Measurements from ENCODE around the gene U2SURP. TPM values are rescaled to one million over a fixed set of nuclear protein-coding genes. Genes with fewer than 3 reads are reported as not detected.
A peak's percentile ranks its signal among the peaks of the same experiment; 100 is the strongest.
"Not testable (repeated sequence)": the region's sequence is repeated elsewhere in the genome, so short reads cannot be mapped to it uniquely, and the experiment has no call there.

U2SURP gene
- total RNA-seq, 2 experiments from 2014 or later: 173 to 180 TPM

- H3K36me3 Mint-ChIP-seq (ENCODE audit: low read depth): peaks cover 12% of the 10 kb centered on the region
- CTCF ChIA-PET: no interaction called here
- H3K9me3 Mint-ChIP-seq: no peaks in the 10 kb centered on the region
- H3K27me3 Mint-ChIP-seq (ENCODE audit: low read depth): no peaks in the 10 kb centered on the region
- DNase-seq: no peak
- H3K27ac Mint-ChIP-seq: no peak overlapping the region
- no peak overlapping the region for H3K4me3 Mint-ChIP-seq
- H3K4me1 Mint-ChIP-seq (ENCODE audit: low read depth): peaks cover 22% of the 10 kb centered on the region
- intact Hi-C loops (cut with micrococcal nuclease): loop anchor here (5.0 kb wide), 1 partner anchor 342 kb away; the partner anchor contains the start of gene TRPC1
These were observed 63.4 kb downstream of the U2SURP start for GRCh38 chr3:143064777-143065176.

DNA sequence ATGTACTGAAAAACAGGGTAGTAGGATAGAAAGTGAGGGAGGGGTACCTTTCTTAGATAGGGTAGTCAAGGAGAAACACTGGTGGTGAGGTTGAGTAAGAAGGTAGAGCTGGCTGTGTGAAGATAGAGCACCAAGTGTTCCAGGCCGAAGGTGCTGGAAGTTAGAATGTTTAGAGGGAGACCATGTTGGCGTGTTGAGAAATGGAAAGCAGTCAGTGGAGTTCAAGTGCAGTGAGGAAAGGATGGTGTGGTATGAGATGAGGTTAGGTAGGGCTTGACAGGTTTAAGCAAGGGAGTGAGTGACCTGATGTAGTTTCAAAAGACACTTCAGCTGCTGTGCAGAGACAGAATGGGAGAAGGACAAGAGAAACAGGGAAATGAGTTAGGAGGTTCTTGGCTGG, 64.0 kb downstream of the U2SURP start:
- Mint-ChIP-seq H3K27ac (no peak overlapping the region), H3K4me1 (ENCODE audit: low read depth) (peaks cover 16% of the 10 kb centered on the region), H3K36me3 (ENCODE audit: low read depth) (peaks cover 12% of the 10 kb centered on the region), H3K27me3 (ENCODE audit: low read depth) (no peaks in the 10 kb centered on the region), H3K4me3 (no peak overlapping the region), H3K9me3 (no peaks in the 10 kb centered on the region)
- CTCF ChIA-PET: interaction anchor here (0.7 kb wide), 1 partner anchor 701 kb away, joined by 3 read pairs; no protein-coding TSS in a partner anchor
- intact Hi-C loops (cut with micrococcal nuclease): no loop called here
- no peak for DNase-seq

DNA sequence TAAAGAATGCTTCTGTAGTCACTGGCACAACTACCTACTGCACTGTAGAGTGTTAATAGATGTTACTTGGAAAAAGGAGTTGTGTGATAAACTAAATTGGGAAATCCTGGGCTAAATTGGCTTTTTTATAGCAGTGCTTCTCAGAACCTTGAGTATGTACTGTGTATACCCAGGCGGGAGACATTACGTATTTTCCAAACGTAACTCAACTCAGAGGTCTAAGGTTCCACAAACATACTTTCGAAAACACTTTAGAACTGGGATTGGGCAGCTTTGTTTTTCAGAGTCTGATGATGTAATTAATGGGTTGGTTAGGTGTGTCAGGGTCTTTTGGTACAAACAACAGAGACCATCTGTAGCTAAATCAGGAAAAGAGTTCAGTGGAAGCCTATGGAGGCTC, 64.7 kb downstream of the U2SURP start:
- no peak for DNase-seq
- intact Hi-C loops (cut with micrococcal nuclease): no loop called here
- CTCF ChIA-PET: no interaction called here
- Mint-ChIP-seq H3K27ac (no peak overlapping the region), H3K4me3 (no peak overlapping the region), H3K27me3 (ENCODE audit: low read depth) (no peaks in the 10 kb centered on the region), H3K4me1 (ENCODE audit: low read depth) (peaks cover 10% of the 10 kb centered on the region), H3K36me3 (ENCODE audit: low read depth) (peaks cover 10% of the 10 kb centered on the region), H3K9me3 (no peaks in the 10 kb centered on the region)

- H3K27ac Mint-ChIP-seq: no peak overlapping the region
- CTCF ChIA-PET: no interaction called here
- H3K4me1 Mint-ChIP-seq (ENCODE audit: low read depth): peaks cover 1% of the 10 kb centered on the region
- no peak overlapping the region for H3K4me3 Mint-ChIP-seq
- no peaks in the 10 kb centered on the region for H3K9me3 Mint-ChIP-seq
- peaks cover 4% of the 10 kb centered on the region for H3K36me3 Mint-ChIP-seq (ENCODE audit: low read depth)
- DNase-seq: no peak
- H3K27me3 Mint-ChIP-seq (ENCODE audit: low read depth): no peaks in the 10 kb centered on the region
- intact Hi-C loops (cut with micrococcal nuclease): no loop called here
These were observed 65.8 kb downstream of the U2SURP start for GRCh38 chr3:143067201-143067600.

DNA sequence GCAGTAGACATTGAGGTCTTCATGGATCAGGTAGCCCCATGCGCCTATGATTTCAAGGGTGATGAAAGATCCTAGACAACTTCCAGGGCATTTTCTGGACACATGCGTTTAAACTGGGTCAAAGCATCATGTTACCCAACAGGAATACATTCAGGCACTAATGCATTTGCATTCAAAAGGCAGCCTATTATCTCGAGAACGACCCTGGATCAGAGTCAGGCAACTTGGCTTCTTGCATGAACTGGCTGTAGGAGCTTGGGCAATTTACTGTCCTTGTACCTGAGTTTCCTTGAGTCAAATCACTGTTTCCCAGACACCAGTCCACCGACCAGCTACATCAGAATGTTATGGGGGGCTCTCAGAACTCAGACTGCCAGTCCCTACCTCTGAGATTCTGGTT, 66.7 kb downstream of the U2SURP start:
- Mint-ChIP-seq H3K36me3 (ENCODE audit: low read depth) (no peaks in the 10 kb centered on the region), H3K9me3 (no peaks in the 10 kb centered on the region), H3K4me1 (ENCODE audit: low read depth) (no peaks in the 10 kb centered on the region), H3K27ac (no peak overlapping the region), H3K27me3 (ENCODE audit: low read depth) (no peaks in the 10 kb centered on the region), H3K4me3 (no peak overlapping the region)
- DNase-seq: no peak
- intact Hi-C loops (cut with micrococcal nuclease): no loop called here
- CTCF ChIA-PET: no interaction called here

DNA sequence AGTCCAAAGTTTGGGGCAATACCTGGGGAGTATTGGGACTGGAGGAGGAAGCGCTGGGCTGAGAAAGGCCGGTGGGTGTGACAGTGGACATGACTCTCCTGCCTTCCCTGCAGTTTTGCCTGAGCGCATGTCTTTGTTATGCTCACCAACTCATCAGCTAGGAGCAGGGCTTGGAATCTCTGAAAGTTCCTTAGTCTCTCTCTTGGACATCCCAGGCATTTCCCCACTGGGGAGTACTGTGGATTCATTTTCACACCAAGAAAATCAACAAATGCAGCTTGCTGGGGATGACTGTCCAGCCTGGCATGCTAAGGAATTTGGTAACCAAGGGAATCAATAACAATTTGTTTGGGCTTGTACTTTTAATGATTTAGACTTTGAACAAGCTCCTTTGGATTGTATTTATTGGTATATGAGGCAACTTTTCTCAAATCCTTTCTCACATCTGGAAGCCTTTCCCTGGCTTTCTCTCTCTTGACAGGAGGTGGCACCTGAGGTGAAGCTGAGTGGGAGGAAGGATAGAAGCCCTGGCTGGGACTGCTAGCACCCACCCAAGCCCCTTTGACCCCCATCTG, 69.7 kb downstream of the U2SURP start:
- Mint-ChIP-seq H3K27me3 (ENCODE audit: low read depth) (no peaks in the 10 kb centered on the region), H3K9me3 (no peaks in the 10 kb centered on the region), H3K4me3 (no peak overlapping the region), H3K36me3 (ENCODE audit: low read depth) (no peaks in the 10 kb centered on the region), H3K27ac (no peak overlapping the region), H3K4me1 (ENCODE audit: low read depth) (no peaks in the 10 kb centered on the region)
- DNase-seq: no peak
- CTCF ChIA-PET: interaction anchor here (0.7 kb wide), 1 partner anchor 12 kb away, joined by 3 read pairs; no protein-coding TSS in a partner anchor
- intact Hi-C loops (cut with micrococcal nuclease): no loop called here

GRCh38 chr3:143071776-143072175, 70.4 kb downstream of the U2SURP start:
- Mint-ChIP-seq H3K27me3 (ENCODE audit: low read depth) (no peaks in the 10 kb centered on the region), H3K36me3 (ENCODE audit: low read depth) (no peaks in the 10 kb centered on the region), H3K9me3 (no peaks in the 10 kb centered on the region), H3K27ac (no peak overlapping the region), H3K4me3 (no peak overlapping the region), H3K4me1 (ENCODE audit: low read depth) (no peaks in the 10 kb centered on the region)
- CTCF ChIA-PET: no interaction called here
- no peak for DNase-seq
- intact Hi-C loops (cut with micrococcal nuclease): no loop called here

GRCh38 chr3:143072298-143073020, 71.1 kb downstream of the U2SURP start:
- CTCF ChIA-PET; H3K9me3 Mint-ChIP-seq; intact Hi-C loops (cut with micrococcal nuclease); H3K4me3 Mint-ChIP-seq; H3K4me1 Mint-ChIP-seq (ENCODE audit: low read depth); H3K27me3 Mint-ChIP-seq (ENCODE audit: low read depth); DNase-seq; H3K27ac Mint-ChIP-seq; H3K36me3 Mint-ChIP-seq (ENCODE audit: low read depth): not testable (repeated sequence)

DNA sequence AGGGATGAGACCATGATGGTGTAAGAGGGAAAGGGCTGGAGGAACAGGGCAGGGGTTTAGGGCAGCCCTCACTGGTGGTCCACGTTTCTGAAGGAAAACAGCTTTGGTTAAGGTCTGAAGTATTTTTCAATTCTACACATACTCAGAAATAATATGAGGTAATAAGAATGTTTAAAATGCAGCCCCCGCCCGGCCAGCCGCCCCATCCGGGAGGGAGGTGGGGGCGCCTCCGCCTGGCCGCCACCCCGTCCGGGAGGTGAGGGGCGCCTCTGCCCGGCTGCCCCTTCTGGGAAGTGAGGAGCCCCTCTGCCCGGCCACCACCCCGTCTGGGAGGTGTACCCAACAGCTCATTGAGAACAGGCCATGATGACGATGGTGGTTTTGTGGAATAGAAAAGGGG, 72.2 kb downstream of the U2SURP start:
- H3K27me3 Mint-ChIP-seq (ENCODE audit: low read depth); CTCF ChIA-PET; H3K27ac Mint-ChIP-seq; DNase-seq; H3K9me3 Mint-ChIP-seq; H3K36me3 Mint-ChIP-seq (ENCODE audit: low read depth); intact Hi-C loops (cut with micrococcal nuclease); H3K4me1 Mint-ChIP-seq (ENCODE audit: low read depth); H3K4me3 Mint-ChIP-seq: not testable (repeated sequence)

GRCh38 chr3:143073983-143074382, 72.6 kb downstream of the U2SURP start:
- H3K9me3 Mint-ChIP-seq; H3K27ac Mint-ChIP-seq; CTCF ChIA-PET; intact Hi-C loops (cut with micrococcal nuclease); H3K4me1 Mint-ChIP-seq (ENCODE audit: low read depth); H3K27me3 Mint-ChIP-seq (ENCODE audit: low read depth); DNase-seq; H3K36me3 Mint-ChIP-seq (ENCODE audit: low read depth); H3K4me3 Mint-ChIP-seq: not testable (repeated sequence)

DNA sequence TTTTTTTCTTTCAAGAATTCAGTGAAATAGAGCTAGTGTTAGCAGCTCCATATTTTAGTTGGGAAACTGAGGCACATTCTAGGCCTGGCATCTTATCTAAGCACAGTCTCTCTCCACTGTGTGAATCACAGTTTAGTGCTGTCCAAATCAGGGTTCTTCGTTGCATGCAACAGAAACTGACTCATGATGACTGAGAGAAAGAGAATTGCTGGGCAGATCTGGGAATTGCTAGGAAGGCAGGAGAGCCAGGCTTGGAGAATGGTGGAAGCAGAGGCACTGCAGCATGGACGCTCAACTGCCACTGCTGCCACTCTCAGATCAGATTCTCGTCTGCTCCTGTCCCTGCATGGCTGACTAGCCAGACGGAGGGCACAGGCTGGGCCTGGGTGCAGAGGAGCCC, 77.5 kb downstream of the U2SURP start:
- Mint-ChIP-seq H3K36me3 (ENCODE audit: low read depth) (no peaks in the 10 kb centered on the region), H3K4me3 (no peak overlapping the region), H3K27ac (no peak overlapping the region), H3K27me3 (ENCODE audit: low read depth) (no peaks in the 10 kb centered on the region), H3K9me3 (no peaks in the 10 kb centered on the region), H3K4me1 (ENCODE audit: low read depth) (peaks cover 22% of the 10 kb centered on the region)
- CTCF ChIA-PET: no interaction called here
- intact Hi-C loops (cut with micrococcal nuclease): no loop called here
- no peak for DNase-seq

GRCh38 chr3:143080196-143080595, 78.8 kb downstream of the U2SURP start:
- CTCF ChIA-PET: no interaction called here
- Mint-ChIP-seq H3K4me3 (no peak overlapping the region), H3K4me1 (ENCODE audit: low read depth) (peaks cover 23% of the 10 kb centered on the region), H3K27ac (no peak overlapping the region), H3K9me3 (no peaks in the 10 kb centered on the region), H3K27me3 (ENCODE audit: low read depth) (no peaks in the 10 kb centered on the region), H3K36me3 (ENCODE audit: low read depth) (no peaks in the 10 kb centered on the region)
- intact Hi-C loops (cut with micrococcal nuclease): no loop called here
- DNase-seq: no peak

- intact Hi-C loops (cut with micrococcal nuclease): no loop called here
- H3K27ac Mint-ChIP-seq: peak overlapping the region; percentile 75
- H3K4me3 Mint-ChIP-seq: no peak overlapping the region
- H3K36me3 Mint-ChIP-seq (ENCODE audit: low read depth): no peaks in the 10 kb centered on the region
- H3K4me1 Mint-ChIP-seq (ENCODE audit: low read depth): peaks cover 23% of the 10 kb centered on the region
- H3K27me3 Mint-ChIP-seq (ENCODE audit: low read depth): no peaks in the 10 kb centered on the region
- no peaks in the 10 kb centered on the region for H3K9me3 Mint-ChIP-seq
- no peak for DNase-seq
- CTCF ChIA-PET: interaction anchor here (0.8 to 1.0 kb wide), 2 partner anchors 20 to 428 kb away, joined by 3 read pairs; no protein-coding TSS in a partner anchor
These were observed 80.0 kb downstream of the U2SURP start for GRCh38 chr3:143081365-143081764.

All from activated naive CD4-positive, alpha-beta T cell treated with anti-CD3 and anti-CD28 coated beads for 36 hours (primary cell).